ENCODE results near the gene ACTL8.

The ACTL8 gene

GRCh38 chr1:17719874-17720273 is 35.3 kb upstream of the ACTL8 start:
- TF ChIP-seq SIN3A (IDR thresholded peaks at IDR 0.05; ENCODE audit: borderline replicate concordance, insufficient read depth, low read length) (no peak), FOXP2 (optimal IDR thresholded peaks at IDR 0.05; ENCODE audit: borderline replicate concordance, extremely low read depth, extremely low read length, insufficient read depth) (no peak), TAF1 (IDR thresholded peaks at IDR 0.05; ENCODE audit: borderline replicate concordance, insufficient read depth, low read length) (no peak), POLR2AphosphoS5 (IDR thresholded peaks at IDR 0.05; ENCODE audit: low read depth, low read length) (no peak)
- TF ChIP-seq, protein P1, sequence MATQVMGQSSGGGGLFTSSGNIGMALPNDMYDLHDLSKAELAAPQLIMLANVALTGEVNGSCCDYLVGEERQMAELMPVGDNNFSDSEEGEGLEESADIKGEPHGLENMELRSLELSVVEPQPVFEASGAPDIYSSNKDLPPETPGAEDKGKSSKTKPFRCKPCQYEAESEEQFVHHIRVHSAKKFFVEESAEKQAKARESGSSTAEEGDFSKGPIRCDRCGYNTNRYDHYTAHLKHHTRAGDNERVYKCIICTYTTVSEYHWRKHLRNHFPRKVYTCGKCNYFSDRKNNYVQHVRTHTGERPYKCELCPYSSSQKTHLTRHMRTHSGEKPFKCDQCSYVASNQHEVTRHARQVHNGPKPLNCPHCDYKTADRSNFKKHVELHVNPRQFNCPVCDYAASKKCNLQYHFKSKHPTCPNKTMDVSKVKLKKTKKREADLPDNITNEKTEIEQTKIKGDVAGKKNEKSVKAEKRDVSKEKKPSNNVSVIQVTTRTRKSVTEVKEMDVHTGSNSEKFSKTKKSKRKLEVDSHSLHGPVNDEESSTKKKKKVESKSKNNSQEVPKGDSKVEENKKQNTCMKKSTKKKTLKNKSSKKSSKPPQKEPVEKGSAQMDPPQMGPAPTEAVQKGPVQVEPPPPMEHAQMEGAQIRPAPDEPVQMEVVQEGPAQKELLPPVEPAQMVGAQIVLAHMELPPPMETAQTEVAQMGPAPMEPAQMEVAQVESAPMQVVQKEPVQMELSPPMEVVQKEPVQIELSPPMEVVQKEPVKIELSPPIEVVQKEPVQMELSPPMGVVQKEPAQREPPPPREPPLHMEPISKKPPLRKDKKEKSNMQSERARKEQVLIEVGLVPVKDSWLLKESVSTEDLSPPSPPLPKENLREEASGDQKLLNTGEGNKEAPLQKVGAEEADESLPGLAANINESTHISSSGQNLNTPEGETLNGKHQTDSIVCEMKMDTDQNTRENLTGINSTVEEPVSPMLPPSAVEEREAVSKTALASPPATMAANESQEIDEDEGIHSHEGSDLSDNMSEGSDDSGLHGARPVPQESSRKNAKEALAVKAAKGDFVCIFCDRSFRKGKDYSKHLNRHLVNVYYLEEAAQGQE (IDR thresholded peaks at IDR 0.05; ENCODE audit: insufficient read depth in 1 of 2, low read depth in 2 of 2, low read length in 2 of 2), result no peak

GRCh38 chr1:17721444-17721843 is 33.7 kb upstream of the ACTL8 start:
- TF ChIP-seq SIN3A (IDR thresholded peaks at IDR 0.05; ENCODE audit: borderline replicate concordance, insufficient read depth, low read length) (no peak), FOXP2 (optimal IDR thresholded peaks at IDR 0.05; ENCODE audit: borderline replicate concordance, extremely low read depth, extremely low read length, insufficient read depth) (no peak), POLR2AphosphoS5 (IDR thresholded peaks at IDR 0.05; ENCODE audit: low read depth, low read length) (no peak), TAF1 (IDR thresholded peaks at IDR 0.05; ENCODE audit: borderline replicate concordance, insufficient read depth, low read length) (no peak)
- TF ChIP-seq, protein P1 (IDR thresholded peaks at IDR 0.05; ENCODE audit: insufficient read depth in 1 of 2, low read depth in 2 of 2, low read length in 2 of 2), result no peak

GRCh38 chr1:17723684-17724083 is 31.4 kb upstream of the ACTL8 start:
- TF ChIP-seq, protein P1 (IDR thresholded peaks at IDR 0.05; ENCODE audit: insufficient read depth in 1 of 2, low read depth in 2 of 2, low read length in 2 of 2), result no peak
- TF ChIP-seq FOXP2 (optimal IDR thresholded peaks at IDR 0.05; ENCODE audit: borderline replicate concordance, extremely low read depth, extremely low read length, insufficient read depth), result no peak
- TF ChIP-seq SIN3A (IDR thresholded peaks at IDR 0.05; ENCODE audit: borderline replicate concordance, insufficient read depth, low read length), result no peak
- TF ChIP-seq TAF1 (IDR thresholded peaks at IDR 0.05; ENCODE audit: borderline replicate concordance, insufficient read depth, low read length), result no peak
- TF ChIP-seq POLR2AphosphoS5 (IDR thresholded peaks at IDR 0.05; ENCODE audit: low read depth, low read length), result no peak

DNA sequence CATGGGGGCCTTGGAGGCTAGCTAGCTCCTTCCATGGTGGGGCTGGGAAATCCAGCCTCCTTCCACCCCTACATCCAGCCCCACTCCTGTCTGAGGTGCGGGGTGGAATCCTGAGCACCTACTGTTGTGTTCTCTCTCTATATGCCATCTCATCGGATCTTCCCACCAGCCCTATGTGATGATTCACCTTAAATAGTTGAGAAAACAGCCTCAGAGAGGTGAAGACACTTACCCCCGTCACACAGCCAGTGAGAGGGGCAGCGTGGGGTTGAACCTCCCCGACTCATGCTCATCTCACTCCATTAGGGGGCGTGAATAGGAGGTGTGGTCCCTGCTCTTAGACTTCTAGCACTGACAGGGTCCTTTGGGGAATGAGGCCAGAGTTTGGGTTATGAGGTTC is 31.0 kb upstream of the ACTL8 start:
- TF ChIP-seq FOXP2 (optimal IDR thresholded peaks at IDR 0.05; ENCODE audit: borderline replicate concordance, extremely low read depth, extremely low read length, insufficient read depth) (no peak), POLR2AphosphoS5 (IDR thresholded peaks at IDR 0.05; ENCODE audit: low read depth, low read length) (no peak), TAF1 (IDR thresholded peaks at IDR 0.05; ENCODE audit: borderline replicate concordance, insufficient read depth, low read length) (no peak), SIN3A (IDR thresholded peaks at IDR 0.05; ENCODE audit: borderline replicate concordance, insufficient read depth, low read length) (no peak)
- TF ChIP-seq, protein P1 (IDR thresholded peaks at IDR 0.05; ENCODE audit: insufficient read depth in 1 of 2, low read depth in 2 of 2, low read length in 2 of 2), result no peak

Data from PFSK-1 (cell line).